Parathyroid adenoma (tissue), 2 donors: Measurements from ENCODE around the gene ARHGEF37.

Source experiments
- H2AFZ ChIP-seq: fragments of 300-600 bp; sonication (generic); one replicate; pipeline ENCODE4 v1.7.0; 2017; ENCODE audit warnings: antibody characterized with exemption, mild to moderate bottlenecking
- H3K27ac ChIP-seq: fragments of 300-600 bp; sonication (generic); one replicate; pipeline ENCODE4 v1.7.0; 2017
- H3K27me3 ChIP-seq: fragments of 300-600 bp; sonication (generic); one replicate; pipeline ENCODE4 v1.7.0; 2017; ENCODE audit warnings: low read length; ENCODE audit not compliant: control insufficient read depth, insufficient read depth
- H3K36me3 ChIP-seq: fragments of 300-600 bp; sonication (generic); one replicate; pipeline ENCODE4 v1.7.0; 2017; ENCODE audit warnings: low read length; ENCODE audit not compliant: control insufficient read depth, insufficient read depth
- H3K4me1 ChIP-seq: fragments of 300-600 bp; sonication (generic); one replicate; pipeline ENCODE4 v1.7.0; 2017; ENCODE audit warnings: control low read depth
- H3K4me2 ChIP-seq: fragments of 300-600 bp; sonication (generic); one replicate; pipeline ENCODE4 v1.7.0; 2017; ENCODE audit warnings: low read length
- H3K4me3 ChIP-seq: fragments of 300-600 bp; sonication (generic); one replicate; pipeline ENCODE4 v1.7.0; 2017; ENCODE audit warnings: low read depth, low read length
- H3K79me2 ChIP-seq: fragments of 300-600 bp; sonication (generic); one replicate; pipeline ENCODE4 v1.7.0; 2017; ENCODE audit warnings: control low read depth
- H3K9ac ChIP-seq: fragments of 300-600 bp; sonication (generic); one replicate; pipeline ENCODE4 v1.7.0; 2017; ENCODE audit warnings: mild to moderate bottlenecking
- H3K9me3 ChIP-seq: fragments of 300-600 bp; sonication (generic); one replicate; pipeline ENCODE4 v1.7.0; 2017; ENCODE audit warnings: low read length; ENCODE audit not compliant: control insufficient read depth
- TF ChIP-seq, protein P1 (sequence below): fragments of 300-600 bp; sonication (generic); IDR thresholded peaks from one replicate; pipeline ENCODE4 v1.7.0; 2017; ENCODE audit warnings: antibody characterized with exemption, mild to moderate bottlenecking
- donor health status: primary hyperparathyroidism.

The ARHGEF37 gene

DNA sequence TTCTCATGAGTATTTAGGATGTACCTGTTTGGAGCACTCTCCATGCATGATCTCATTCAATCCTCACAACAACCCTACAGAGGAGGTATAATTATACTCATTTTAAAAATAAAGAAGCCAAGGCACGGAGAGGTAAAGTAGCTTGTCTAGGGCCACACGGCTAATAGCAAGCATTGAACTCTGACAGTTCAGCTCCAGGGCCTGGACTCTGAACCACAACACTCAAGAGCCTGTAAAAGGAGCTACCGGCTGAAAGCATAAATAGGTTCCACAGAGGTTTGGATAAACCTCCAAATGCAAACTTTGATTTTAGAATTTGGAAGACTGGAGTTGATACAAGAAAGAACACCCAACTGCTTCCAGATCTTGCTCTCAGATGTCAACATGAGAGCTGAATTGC is 41.2 kb downstream of the ARHGEF37 start:
- Histone ChIP-seq H3K36me3 (no peaks in the 10 kb centered on the region), H3K27me3 (no peaks in the 10 kb centered on the region), H3K9ac (no peak overlapping the region), H3K4me1 (no peaks in the 10 kb centered on the region), H3K4me2 (no peak overlapping the region), H3K27ac (no peak overlapping the region), H2AFZ (no peak overlapping the region), H3K4me3 (no peak overlapping the region), H3K9me3 (no peaks in the 10 kb centered on the region), H3K79me2 (no peaks in the 10 kb centered on the region)
- TF ChIP-seq, protein P1, sequence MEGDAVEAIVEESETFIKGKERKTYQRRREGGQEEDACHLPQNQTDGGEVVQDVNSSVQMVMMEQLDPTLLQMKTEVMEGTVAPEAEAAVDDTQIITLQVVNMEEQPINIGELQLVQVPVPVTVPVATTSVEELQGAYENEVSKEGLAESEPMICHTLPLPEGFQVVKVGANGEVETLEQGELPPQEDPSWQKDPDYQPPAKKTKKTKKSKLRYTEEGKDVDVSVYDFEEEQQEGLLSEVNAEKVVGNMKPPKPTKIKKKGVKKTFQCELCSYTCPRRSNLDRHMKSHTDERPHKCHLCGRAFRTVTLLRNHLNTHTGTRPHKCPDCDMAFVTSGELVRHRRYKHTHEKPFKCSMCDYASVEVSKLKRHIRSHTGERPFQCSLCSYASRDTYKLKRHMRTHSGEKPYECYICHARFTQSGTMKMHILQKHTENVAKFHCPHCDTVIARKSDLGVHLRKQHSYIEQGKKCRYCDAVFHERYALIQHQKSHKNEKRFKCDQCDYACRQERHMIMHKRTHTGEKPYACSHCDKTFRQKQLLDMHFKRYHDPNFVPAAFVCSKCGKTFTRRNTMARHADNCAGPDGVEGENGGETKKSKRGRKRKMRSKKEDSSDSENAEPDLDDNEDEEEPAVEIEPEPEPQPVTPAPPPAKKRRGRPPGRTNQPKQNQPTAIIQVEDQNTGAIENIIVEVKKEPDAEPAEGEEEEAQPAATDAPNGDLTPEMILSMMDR, result no peak

- no peak overlapping the region for H3K27ac ChIP-seq
- H3K36me3 ChIP-seq, result no peaks in the 10 kb centered on the region
- no peak overlapping the region for H3K4me2 ChIP-seq
- no peak overlapping the region for H2AFZ ChIP-seq
- H3K9me3 ChIP-seq, result no peaks in the 10 kb centered on the region
- no peak overlapping the region for H3K4me3 ChIP-seq
- no peaks in the 10 kb centered on the region for H3K4me1 ChIP-seq
- no peak overlapping the region for H3K9ac ChIP-seq
- TF ChIP-seq, protein P1, result no peak
- H3K27me3 ChIP-seq, result no peaks in the 10 kb centered on the region
- H3K79me2 ChIP-seq, result no peaks in the 10 kb centered on the region
These were observed 42.2 kb downstream of the ARHGEF37 start for GRCh38 chr5:149623473-149623872.

- TF ChIP-seq, protein P1, result no peak
- H3K27ac ChIP-seq, result no peak overlapping the region
- no peaks in the 10 kb centered on the region for H3K79me2 ChIP-seq
- H3K9me3 ChIP-seq, result no peaks in the 10 kb centered on the region
- no peak overlapping the region for H3K9ac ChIP-seq
- H3K36me3 ChIP-seq, result no peaks in the 10 kb centered on the region
- no peak overlapping the region for H3K4me2 ChIP-seq
- peaks cover 6% of the 10 kb centered on the region for H3K4me1 ChIP-seq
- H3K4me3 ChIP-seq, result no peak overlapping the region
- H2AFZ ChIP-seq, result no peak overlapping the region
- no peaks in the 10 kb centered on the region for H3K27me3 ChIP-seq
These were observed 45.8 kb downstream of the ARHGEF37 start for GRCh38 chr5:149627070-149627469.

DNA sequence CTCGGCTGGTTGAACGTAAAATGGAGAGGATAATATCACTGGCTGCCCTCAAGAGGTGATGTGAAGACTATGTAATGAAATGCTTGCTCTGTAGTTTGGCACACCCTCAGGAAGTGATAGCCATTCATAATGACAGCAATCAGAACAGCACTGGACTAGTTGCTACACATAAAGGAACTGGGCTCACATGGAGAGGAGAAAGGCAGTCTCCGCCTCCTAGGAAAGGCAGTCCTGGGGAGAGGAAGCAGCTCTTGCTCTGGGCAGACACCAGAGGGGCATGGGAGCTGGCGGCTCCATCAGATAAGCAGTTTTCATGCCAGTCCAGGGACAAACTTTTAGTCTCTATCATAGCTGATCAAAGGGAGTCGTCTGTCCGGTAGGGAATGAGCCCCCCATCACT is 46.9 kb downstream of the ARHGEF37 start:
- Histone ChIP-seq H3K27me3 (no peaks in the 10 kb centered on the region), H3K4me3 (no peak overlapping the region), H3K27ac (no peak overlapping the region), H3K4me2 (no peak overlapping the region), H3K79me2 (no peaks in the 10 kb centered on the region), H3K9ac (no peak overlapping the region), H3K4me1 (peaks cover 14% of the 10 kb centered on the region), H2AFZ (no peak overlapping the region), H3K36me3 (no peaks in the 10 kb centered on the region), H3K9me3 (no peaks in the 10 kb centered on the region)
- TF ChIP-seq, protein P1, result no peak

GRCh38 chr5:149628846-149629388 is 47.6 kb downstream of the ARHGEF37 start:
- Histone ChIP-seq H3K27me3 (no peaks in the 10 kb centered on the region), H3K9ac (no peak overlapping the region), H3K4me2 (no peak overlapping the region), H2AFZ (no peak overlapping the region), H3K27ac (no peak overlapping the region), H3K4me1 (peaks cover 14% of the 10 kb centered on the region), H3K4me3 (no peak overlapping the region), H3K9me3 (no peaks in the 10 kb centered on the region), H3K36me3 (no peaks in the 10 kb centered on the region), H3K79me2 (no peaks in the 10 kb centered on the region)
- TF ChIP-seq, protein P1, result no peak
